ENCODE data around the gene STK4. TPM values are rescaled to one million over a fixed set of nuclear protein-coding genes. Genes with fewer than 3 reads are reported as not detected.

Gene STK4
- total RNA-seq, 2 experiments from 2014 or later = 265 to 277 TPM

GRCh38 chr20:44990425-44990824, 24.1 kb downstream of the STK4 start:
- Histone ChIP-seq H3K4me3 (ENCODE audit: low read length) (peak overlapping the region; percentile 45), H3K27ac (ENCODE audit: low read depth in 1 of 2, low read length in 2 of 2) (peak overlapping the region; percentile 62 to 66), H3K4me1 (ENCODE audit: insufficient read depth, low read length) (peaks cover 41% of the 10 kb centered on the region), H3K27me3 (ENCODE audit: control insufficient read depth in 1 of 2, insufficient read depth in 2 of 2, low read length in 2 of 2) (no peaks in the 10 kb centered on the region), H3K36me3 (ENCODE audit: insufficient read depth, low read length) (peaks cover 78% of the 10 kb centered on the region), H3K9me3 (ENCODE audit: control insufficient read depth in 1 of 2, insufficient read depth in 1 of 2, low read length in 2 of 2) (no peaks in the 10 kb centered on the region)
- POLR2A ChIA-PET = interaction anchor here (0.7 to 2.3 kb wide), 6 partner anchors 12 to 81 kb away, joined by 3 to 16 read pairs (median 4); partner anchors contain the start of genes PABPC1L, STK4 and TOMM34
- TF ChIP-seq, protein P1, sequence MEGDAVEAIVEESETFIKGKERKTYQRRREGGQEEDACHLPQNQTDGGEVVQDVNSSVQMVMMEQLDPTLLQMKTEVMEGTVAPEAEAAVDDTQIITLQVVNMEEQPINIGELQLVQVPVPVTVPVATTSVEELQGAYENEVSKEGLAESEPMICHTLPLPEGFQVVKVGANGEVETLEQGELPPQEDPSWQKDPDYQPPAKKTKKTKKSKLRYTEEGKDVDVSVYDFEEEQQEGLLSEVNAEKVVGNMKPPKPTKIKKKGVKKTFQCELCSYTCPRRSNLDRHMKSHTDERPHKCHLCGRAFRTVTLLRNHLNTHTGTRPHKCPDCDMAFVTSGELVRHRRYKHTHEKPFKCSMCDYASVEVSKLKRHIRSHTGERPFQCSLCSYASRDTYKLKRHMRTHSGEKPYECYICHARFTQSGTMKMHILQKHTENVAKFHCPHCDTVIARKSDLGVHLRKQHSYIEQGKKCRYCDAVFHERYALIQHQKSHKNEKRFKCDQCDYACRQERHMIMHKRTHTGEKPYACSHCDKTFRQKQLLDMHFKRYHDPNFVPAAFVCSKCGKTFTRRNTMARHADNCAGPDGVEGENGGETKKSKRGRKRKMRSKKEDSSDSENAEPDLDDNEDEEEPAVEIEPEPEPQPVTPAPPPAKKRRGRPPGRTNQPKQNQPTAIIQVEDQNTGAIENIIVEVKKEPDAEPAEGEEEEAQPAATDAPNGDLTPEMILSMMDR (IDR thresholded peaks at IDR 0.05) = no peak
- Mint-ChIP-seq H3K9me3 (no peaks in the 10 kb centered on the region), H3K27me3 (no peaks in the 10 kb centered on the region), H3K27ac (peak overlapping the region; percentile 88), H3K4me1 (ENCODE audit: low read depth) (peaks cover 82% of the 10 kb centered on the region), H3K4me3 (peak overlapping the region; percentile 88), H3K36me3 (ENCODE audit: low read depth) (peaks cover 88% of the 10 kb centered on the region)
- CTCF ChIA-PET = interaction anchor here (0.7 to 2.2 kb wide), 2 partner anchors 21 to 24 kb away, joined by 3 to 10 read pairs; partner anchors contain the start of gene STK4
- peak in 4 of 14 experiments; percentile 22 to 46 (median 27) for DNase-seq
- intact Hi-C loops (cut with DNase I, micrococcal nuclease) = loop anchor here (2.0 to 5.0 kb wide), 2 partner anchors 24 to 33 kb away; partner anchors contain the start of gene STK4 (in 1 of the 2)
- ATAC-seq (ENCODE audit: poor library complexity) = peak; percentile 50

DNA sequence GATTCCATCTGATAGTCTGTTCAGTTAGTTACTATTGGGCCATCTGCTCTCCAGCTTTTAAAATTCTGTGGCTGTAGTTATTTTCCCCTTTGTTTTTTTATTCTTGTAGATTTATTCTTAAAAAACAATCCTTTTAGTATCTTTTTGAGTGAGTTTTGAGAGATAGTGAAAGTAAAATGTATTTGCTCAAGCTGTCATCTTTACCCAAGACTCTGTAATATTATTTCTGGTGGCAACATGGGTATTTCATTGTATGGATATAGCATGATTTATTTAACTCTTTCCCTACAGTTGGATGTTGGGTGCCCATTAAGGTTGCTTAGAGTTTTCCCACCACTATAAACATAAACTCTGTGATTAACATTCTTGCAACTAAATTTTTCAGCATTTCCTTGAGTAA, 24.6 kb downstream of the STK4 start:
- no peaks in the 10 kb centered on the region for H3K9me3 Mint-ChIP-seq
- CTCF ChIA-PET = interaction anchor here (2.2 kb wide), 1 partner anchor 25 kb away, joined by 10 read pairs; the partner anchor contains the start of gene STK4
- TF ChIP-seq, protein P1 (IDR thresholded peaks at IDR 0.05) = no peak
- peaks cover 88% of the 10 kb centered on the region for H3K36me3 Mint-ChIP-seq (ENCODE audit: low read depth)
- peaks cover 78% of the 10 kb centered on the region for H3K36me3 ChIP-seq (ENCODE audit: insufficient read depth, low read length)
- intact Hi-C loops (cut with DNase I, micrococcal nuclease) = loop anchor here (2.0 to 5.0 kb wide), 2 partner anchors 24 to 34 kb away; partner anchors contain the start of gene STK4 (in 1 of the 2)
- peak overlapping the region; percentile 62 to 66 for H3K27ac ChIP-seq (ENCODE audit: low read depth in 1 of 2, low read length in 2 of 2)
- no peaks in the 10 kb centered on the region for H3K27me3 Mint-ChIP-seq
- H3K4me1 Mint-ChIP-seq (ENCODE audit: low read depth) = peaks cover 82% of the 10 kb centered on the region
- ATAC-seq (ENCODE audit: poor library complexity) = peak; percentile 29
- no peaks in the 10 kb centered on the region for H3K27me3 ChIP-seq (ENCODE audit: control insufficient read depth in 1 of 2, insufficient read depth in 2 of 2, low read length in 2 of 2)
- POLR2A ChIA-PET = interaction anchor here (0.7 to 2.3 kb wide), 6 partner anchors 13 to 81 kb away, joined by 3 to 16 read pairs (median 4); partner anchors contain the start of genes PABPC1L, STK4 and TOMM34
- DNase-seq = peak in 1 of 14 experiments; percentile 13
- H3K4me3 ChIP-seq (ENCODE audit: low read length) = peak overlapping the region; percentile 45
- peaks cover 42% of the 10 kb centered on the region for H3K4me1 ChIP-seq (ENCODE audit: insufficient read depth, low read length)
- peak overlapping the region; percentile 88 for H3K27ac Mint-ChIP-seq
- H3K4me3 Mint-ChIP-seq = peak overlapping the region; percentile 88
- H3K9me3 ChIP-seq (ENCODE audit: control insufficient read depth in 1 of 2, insufficient read depth in 1 of 2, low read length in 2 of 2) = no peaks in the 10 kb centered on the region

DNA sequence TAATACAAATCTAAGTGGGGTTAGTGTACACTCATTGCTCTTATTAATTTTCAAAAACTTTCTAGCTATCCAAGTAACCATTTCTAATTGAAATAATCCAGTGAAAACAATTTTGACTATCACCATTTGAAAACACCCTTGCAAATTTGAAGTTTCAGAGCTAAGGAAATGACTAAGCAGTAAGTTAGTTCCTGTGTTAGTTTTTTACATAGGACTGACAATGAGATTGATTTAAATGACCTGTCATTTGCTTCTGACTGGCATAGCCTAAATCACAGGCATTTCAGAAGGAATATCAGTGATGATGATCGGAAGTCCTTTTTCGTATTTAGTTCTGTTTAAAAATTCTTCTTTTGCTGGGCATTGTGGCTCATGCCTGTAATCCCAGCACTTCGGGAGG, 27.0 kb downstream of the STK4 start:
- POLR2A ChIA-PET = interaction anchor here (1.0 to 2.0 kb wide), 3 partner anchors 15 to 26 kb away, joined by 3 to 13 read pairs (median 7); partner anchors contain the start of gene STK4
- ATAC-seq (ENCODE audit: poor library complexity) (no peak), DNase-seq (peak in 3 of 14 experiments; percentile 25 to 36 (median 25))

More for the DNA sequence above, 27.0 kb downstream of the STK4 start:
- Mint-ChIP-seq H3K9me3 (no peaks in the 10 kb centered on the region), H3K27me3 (no peaks in the 10 kb centered on the region), H3K36me3 (ENCODE audit: low read depth) (peaks cover 88% of the 10 kb centered on the region), H3K27ac (peak overlapping the region; percentile 52), H3K4me3 (peak overlapping the region; percentile 66), H3K4me1 (ENCODE audit: low read depth) (peaks cover 89% of the 10 kb centered on the region)
- Histone ChIP-seq H3K4me3 (ENCODE audit: low read length) (no peak overlapping the region), H3K9me3 (ENCODE audit: control insufficient read depth in 1 of 2, insufficient read depth in 1 of 2, low read length in 2 of 2) (no peaks in the 10 kb centered on the region), H3K27me3 (ENCODE audit: control insufficient read depth in 1 of 2, insufficient read depth in 2 of 2, low read length in 2 of 2) (no peaks in the 10 kb centered on the region), H3K27ac (ENCODE audit: low read depth in 1 of 2, low read length in 2 of 2) (no peak overlapping the region), H3K36me3 (ENCODE audit: insufficient read depth, low read length) (peaks cover 78% of the 10 kb centered on the region), H3K4me1 (ENCODE audit: insufficient read depth, low read length) (peaks cover 37% of the 10 kb centered on the region)
- TF ChIP-seq, protein P1 (IDR thresholded peaks at IDR 0.05) = no peak
- CTCF ChIA-PET = interaction anchor here (0.8 to 1.5 kb wide), 6 partner anchors 11 to 35 kb away, joined by 3 to 4 read pairs (median 4); no protein-coding TSS in a partner anchor
- intact Hi-C loops (cut with DNase I, micrococcal nuclease) = loop anchor here (2.0 to 5.0 kb wide), 2 partner anchors 13 to 36 kb away; no protein-coding TSS in a partner anchor

Measured in CD4-positive, alpha-beta T cell (primary cell).